ENCODE results near the gene HNRNPC. TPM values are rescaled to one million over a fixed set of nuclear protein-coding genes. Genes with fewer than 3 reads are reported as not detected.

HNRNPC gene
- total and polyA plus RNA-seq, 9 of the 15 experiments (the other 6 are each of a cell fraction or from before 2014, with no cell fraction given), result 679 to 1,557 (median 1,191) TPM

DNA sequence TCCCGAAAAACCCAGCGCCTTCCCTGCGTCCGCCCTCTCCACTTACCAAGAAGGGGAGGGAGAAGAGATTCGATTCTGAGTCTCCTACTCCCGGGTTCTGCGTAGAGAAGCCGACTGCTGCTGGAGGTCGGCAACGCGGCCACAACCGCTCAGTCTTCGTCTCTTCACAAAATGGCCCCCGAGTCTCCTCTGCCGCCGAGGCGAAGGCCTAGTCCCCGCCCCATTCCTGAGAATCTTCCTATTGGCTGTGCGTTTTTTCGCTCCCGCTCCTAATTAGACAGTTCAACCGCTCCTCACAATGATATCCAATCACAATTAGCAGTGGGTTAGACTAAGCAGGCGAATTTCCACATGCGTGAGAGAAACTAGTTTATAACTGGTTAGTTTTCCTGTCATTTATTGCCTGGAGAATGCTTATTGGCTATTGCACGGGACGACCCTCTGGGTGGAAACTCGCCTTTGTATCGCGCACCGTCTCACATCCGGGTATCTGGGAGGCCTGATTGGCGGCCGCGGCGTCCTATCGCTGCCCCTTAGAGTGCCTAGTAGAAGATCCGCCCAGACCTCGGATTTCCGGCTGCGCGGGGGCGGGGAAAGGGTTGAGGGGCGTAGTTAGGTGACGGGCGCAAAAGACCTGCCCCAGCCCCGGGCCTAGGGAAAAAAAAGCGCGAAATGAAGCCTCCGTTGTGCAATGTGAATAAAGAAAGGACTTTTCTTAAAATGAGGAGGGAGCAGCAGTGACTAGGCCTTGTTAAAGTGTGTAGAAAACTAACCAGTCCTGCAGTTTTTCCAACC, at the start of gene HNRNPC (continued):
- TF ChIP-seq ZNF436 (CRISPR knock-in tag; IDR thresholded peaks at IDR 0.05) (0 out of 2 replicates have a peak, but pooled peaks have one; percentile 33), EP400 (IDR thresholded peaks at IDR 0.05) (peak; percentile 95), ZNF146 (CRISPR knock-in tag; IDR thresholded peaks at IDR 0.05; ENCODE audit: unreplicated experiment) (no peak), STAT5B (CRISPR knock-in tag; IDR thresholded peaks at IDR 0.05) (no peak), THRAP3 (IDR thresholded peaks at IDR 0.05; ENCODE audit: borderline replicate concordance) (no peak), MTF1 (CRISPR knock-in tag; IDR thresholded peaks at IDR 0.05; ENCODE audit: borderline replicate concordance) (peak; percentile 73; the same call in 1 of the 2 replicates), PML (IDR thresholded peaks at IDR 0.05; ENCODE audit: low read length) (peak; percentile 63; the same call in 1 of the 2 replicates), BRF1 (IDR thresholded peaks at IDR 0.05; ENCODE audit: borderline replicate concordance, extremely low read depth, insufficient read length) (no peak), MAZ (CRISPR knock-in tag; conservative IDR thresholded peaks at IDR 0.05 in 1 of 2, IDR thresholded peaks at IDR 0.05 in 1 of 2) (0 out of 4 replicates have a peak, but pooled peaks of 1 of the 2 experiments have one; percentile 27), E2F1 (CRISPR knock-in tag; IDR thresholded peaks at IDR 0.05) (no peak), PTBP1 (IDR thresholded peaks at IDR 0.05; ENCODE audit: low read depth, low read length) (no peak), ZNF766 (CRISPR knock-in tag; conservative IDR thresholded peaks at IDR 0.05) (peak; percentile 60), HCFC1 (IDR thresholded peaks at IDR 0.05; ENCODE audit: low read depth, low read length) (peak; percentile 18; the same call in 1 of the 2 replicates), NONO (IDR thresholded peaks at IDR 0.05; ENCODE audit: low read depth in 2 of 2, low read length in 1 of 2) (no peak), TAF1 (IDR thresholded peaks at IDR 0.05; ENCODE audit: control insufficient read depth, extremely low read depth, insufficient read depth, low read length, severe bottlenecking) (peak; percentile 96), ZBTB17 (CRISPR knock-in tag; IDR thresholded peaks at IDR 0.05) (no peak), CXXC5 (CRISPR knock-in tag; IDR thresholded peaks at IDR 0.05) (peak; percentile 78)
- TF ChIP-seq, protein P1, sequence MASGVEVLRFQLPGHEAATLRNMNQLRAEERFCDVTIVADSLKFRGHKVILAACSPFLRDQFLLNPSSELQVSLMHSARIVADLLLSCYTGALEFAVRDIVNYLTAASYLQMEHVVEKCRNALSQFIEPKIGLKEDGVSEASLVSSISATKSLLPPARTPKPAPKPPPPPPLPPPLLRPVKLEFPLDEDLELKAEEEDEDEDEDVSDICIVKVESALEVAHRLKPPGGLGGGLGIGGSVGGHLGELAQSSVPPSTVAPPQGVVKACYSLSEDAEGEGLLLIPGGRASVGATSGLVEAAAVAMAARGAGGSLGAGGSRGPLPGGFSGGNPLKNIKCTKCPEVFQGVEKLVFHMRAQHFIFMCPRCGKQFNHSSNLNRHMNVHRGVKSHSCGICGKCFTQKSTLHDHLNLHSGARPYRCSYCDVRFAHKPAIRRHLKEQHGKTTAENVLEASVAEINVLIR (CRISPR knock-in tag; IDR thresholded peaks at IDR 0.05), result no peak
- TF ChIP-seq, protein P2, sequence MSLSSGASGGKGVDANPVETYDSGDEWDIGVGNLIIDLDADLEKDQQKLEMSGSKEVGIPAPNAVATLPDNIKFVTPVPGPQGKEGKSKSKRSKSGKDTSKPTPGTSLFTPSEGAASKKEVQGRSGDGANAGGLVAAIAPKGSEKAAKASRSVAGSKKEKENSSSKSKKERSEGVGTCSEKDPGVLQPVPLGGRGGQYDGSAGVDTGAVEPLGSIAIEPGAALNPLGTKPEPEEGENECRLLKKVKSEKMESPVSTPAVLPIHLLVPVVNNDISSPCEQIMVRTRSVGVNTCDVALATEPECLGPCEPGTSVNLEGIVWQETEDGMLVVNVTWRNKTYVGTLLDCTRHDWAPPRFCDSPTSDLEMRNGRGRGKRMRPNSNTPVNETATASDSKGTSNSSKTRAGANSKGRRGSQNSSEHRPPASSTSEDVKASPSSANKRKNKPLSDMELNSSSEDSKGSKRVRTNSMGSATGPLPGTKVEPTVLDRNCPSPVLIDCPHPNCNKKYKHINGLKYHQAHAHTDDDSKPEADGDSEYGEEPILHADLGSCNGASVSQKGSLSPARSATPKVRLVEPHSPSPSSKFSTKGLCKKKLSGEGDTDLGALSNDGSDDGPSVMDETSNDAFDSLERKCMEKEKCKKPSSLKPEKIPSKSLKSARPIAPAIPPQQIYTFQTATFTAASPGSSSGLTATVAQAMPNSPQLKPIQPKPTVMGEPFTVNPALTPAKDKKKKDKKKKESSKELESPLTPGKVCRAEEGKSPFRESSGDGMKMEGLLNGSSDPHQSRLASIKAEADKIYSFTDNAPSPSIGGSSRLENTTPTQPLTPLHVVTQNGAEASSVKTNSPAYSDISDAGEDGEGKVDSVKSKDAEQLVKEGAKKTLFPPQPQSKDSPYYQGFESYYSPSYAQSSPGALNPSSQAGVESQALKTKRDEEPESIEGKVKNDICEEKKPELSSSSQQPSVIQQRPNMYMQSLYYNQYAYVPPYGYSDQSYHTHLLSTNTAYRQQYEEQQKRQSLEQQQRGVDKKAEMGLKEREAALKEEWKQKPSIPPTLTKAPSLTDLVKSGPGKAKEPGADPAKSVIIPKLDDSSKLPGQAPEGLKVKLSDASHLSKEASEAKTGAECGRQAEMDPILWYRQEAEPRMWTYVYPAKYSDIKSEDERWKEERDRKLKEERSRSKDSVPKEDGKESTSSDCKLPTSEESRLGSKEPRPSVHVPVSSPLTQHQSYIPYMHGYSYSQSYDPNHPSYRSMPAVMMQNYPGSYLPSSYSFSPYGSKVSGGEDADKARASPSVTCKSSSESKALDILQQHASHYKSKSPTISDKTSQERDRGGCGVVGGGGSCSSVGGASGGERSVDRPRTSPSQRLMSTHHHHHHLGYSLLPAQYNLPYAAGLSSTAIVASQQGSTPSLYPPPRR (CRISPR knock-in tag; IDR thresholded peaks at IDR 0.05; ENCODE audit: borderline replicate concordance), result no peak
